SK-N-SH treated with all-trans-retinoic acid at 6 μM for 48 hours (cell line): ENCODE data around the gene ADAMTS6.

Experiments
- CREB5 ChIP-seq: fragments of 250-450 bp; sonication (Bioruptor Pico); IDR thresholded peaks from 2 replicates; pipeline ENCODE4 v1.5.1; 2020; ENCODE audit warnings: low read depth, mild to moderate bottlenecking, moderate library complexity
- TOX ChIP-seq: fragments of 250-450 bp; sonication (Bioruptor Pico); IDR thresholded peaks from 2 replicates; pipeline ENCODE4 v1.8.0; 2021; ENCODE audit warnings: mild to moderate bottlenecking, moderate library complexity, borderline replicate concordance

- no peak for TF ChIP-seq CREB5 (CRISPR knock-in tag)
- TF ChIP-seq TOX (CRISPR knock-in tag): no peak
These were observed 30.6 kb upstream of the ADAMTS6 start for GRCh38 chr5:65512170-65512937.
